Measurements from ENCODE around the gene EXOG. TPM values are rescaled to one million over a fixed set of nuclear protein-coding genes. Genes with fewer than 3 reads are reported as not detected.

Gene EXOG
- total RNA-seq, 4 donors from 2014 or later = 6.2 to 22.8 (median 13.8) TPM

DNA sequence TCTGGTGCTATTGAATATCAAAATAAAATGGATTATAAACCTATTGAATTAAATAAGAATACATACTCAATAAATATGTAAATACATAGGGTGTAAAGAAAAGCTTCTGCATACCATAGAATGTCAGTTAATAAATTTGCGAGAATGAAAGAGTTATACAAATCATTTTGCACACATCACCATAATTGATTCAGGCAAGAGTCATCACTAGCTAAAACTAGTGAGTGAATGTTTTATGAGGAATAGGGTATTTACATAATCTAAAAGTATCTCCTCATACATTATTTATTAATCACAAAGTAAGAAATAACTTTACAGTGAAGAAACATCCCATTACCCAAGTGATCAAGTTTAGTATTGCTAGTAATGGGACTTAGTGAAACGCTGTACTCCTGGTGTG, 13.6 kb downstream of the EXOG start:
- Histone ChIP-seq H3K36me3 (no peaks in the 10 kb centered on the region), H3K27ac (no peak overlapping the region), H3K4me3 (no peak overlapping the region), H3K27me3 (no peaks in the 10 kb centered on the region), H3K9me3 (no peaks in the 10 kb centered on the region), H3K4me1 (no peaks in the 10 kb centered on the region)
- intact Hi-C loops (cut with DNase I; ENCODE audit: low total_unique reads) = no loop called here
- TF ChIP-seq POLR2A (IDR thresholded peaks at IDR 0.05) (no peak), CTCF (IDR thresholded peaks at IDR 0.05) (no peak)
- DNase-seq = no peak

DNA sequence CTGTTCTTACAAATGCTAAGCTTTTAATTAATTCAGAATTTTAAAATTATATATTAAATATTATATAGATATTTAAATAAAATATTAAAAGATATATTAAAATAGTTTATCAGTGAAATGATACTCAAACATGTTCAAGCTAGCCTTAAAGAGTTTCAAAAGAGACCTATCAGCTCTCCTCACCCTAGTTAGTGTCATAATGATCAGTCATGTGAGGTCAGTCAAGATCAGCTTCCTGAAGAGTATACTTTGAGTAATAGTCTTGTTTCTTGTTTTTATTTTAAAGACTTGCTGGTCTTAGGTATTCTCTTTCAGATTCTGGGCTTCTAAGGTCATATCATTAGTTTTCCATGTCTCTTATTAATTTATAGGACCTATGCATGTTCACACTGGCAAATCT, 14.5 kb downstream of the EXOG start:
- no peak for DNase-seq
- no peak for TF ChIP-seq CTCF (IDR thresholded peaks at IDR 0.05)
- TF ChIP-seq POLR2A (IDR thresholded peaks at IDR 0.05) = no peak
- no peaks in the 10 kb centered on the region for H3K9me3 ChIP-seq
- H3K36me3 ChIP-seq = no peaks in the 10 kb centered on the region
- H3K27me3 ChIP-seq = no peaks in the 10 kb centered on the region
- intact Hi-C loops (cut with DNase I; ENCODE audit: low total_unique reads) = no loop called here
- H3K4me3 ChIP-seq = no peak overlapping the region
- H3K4me1 ChIP-seq = no peaks in the 10 kb centered on the region
- H3K27ac ChIP-seq = no peak overlapping the region

- H3K4me1 ChIP-seq = no peaks in the 10 kb centered on the region
- intact Hi-C loops (cut with DNase I; ENCODE audit: low total_unique reads) = no loop called here
- H3K36me3 ChIP-seq = no peaks in the 10 kb centered on the region
- DNase-seq = no peak
- no peak overlapping the region for H3K4me3 ChIP-seq
- H3K27ac ChIP-seq = no peak overlapping the region
- no peaks in the 10 kb centered on the region for H3K27me3 ChIP-seq
- TF ChIP-seq POLR2A (IDR thresholded peaks at IDR 0.05) (no peak), CTCF (IDR thresholded peaks at IDR 0.05) (no peak)
- H3K9me3 ChIP-seq = no peaks in the 10 kb centered on the region
Observed at GRCh38 chr3:38511546-38511945, 15.4 kb downstream of the EXOG start.

DNA sequence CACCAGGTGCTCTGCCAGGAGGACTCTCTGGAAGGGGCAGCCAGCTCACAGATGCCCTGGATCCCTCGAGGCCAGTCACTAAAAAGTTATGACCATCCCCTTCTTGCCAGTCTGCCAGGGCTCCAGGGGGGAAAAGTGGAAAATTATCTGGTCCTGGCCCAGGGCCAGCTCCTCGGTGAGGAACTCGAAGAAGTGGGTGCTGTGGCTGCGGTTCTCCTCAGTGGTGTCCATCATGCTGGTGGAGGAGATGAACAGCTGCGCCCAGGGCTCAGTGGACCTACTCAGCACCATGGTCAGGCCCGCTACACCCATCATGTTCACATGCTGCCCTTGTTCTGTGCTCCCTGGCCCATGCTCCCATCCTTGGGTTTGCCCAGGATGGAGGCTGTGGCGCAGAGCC, 19.2 kb downstream of the EXOG start:
- no peak for DNase-seq
- Histone ChIP-seq H3K27ac (no peak overlapping the region), H3K27me3 (no peaks in the 10 kb centered on the region), H3K36me3 (no peaks in the 10 kb centered on the region), H3K4me1 (no peaks in the 10 kb centered on the region), H3K4me3 (no peak overlapping the region), H3K9me3 (no peaks in the 10 kb centered on the region)
- intact Hi-C loops (cut with DNase I; ENCODE audit: low total_unique reads) = no loop called here
- TF ChIP-seq CTCF (IDR thresholded peaks at IDR 0.05) = no peak
- TF ChIP-seq POLR2A (IDR thresholded peaks at IDR 0.05) = no peak

DNA sequence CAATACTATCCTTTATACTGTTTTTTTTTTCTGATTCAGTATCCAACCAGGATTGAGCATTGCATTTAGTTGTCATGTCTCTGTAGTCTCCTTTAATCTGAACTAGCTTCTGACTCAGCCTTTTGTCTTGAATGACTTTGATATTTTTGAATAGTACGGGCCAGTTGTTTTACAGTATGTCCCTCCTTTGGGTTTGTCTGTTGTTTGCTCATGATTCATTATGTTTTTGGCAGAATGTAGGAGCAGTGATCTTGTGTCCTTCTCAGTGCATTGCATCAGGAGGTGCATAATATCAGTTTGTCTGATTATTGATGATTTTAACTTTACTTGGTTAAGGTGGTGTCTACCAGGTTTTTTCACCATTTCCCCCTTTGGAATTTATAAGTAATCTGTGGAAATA, 20.5 kb downstream of the EXOG start:
- no peaks in the 10 kb centered on the region for H3K9me3 ChIP-seq
- no peak for TF ChIP-seq POLR2A (IDR thresholded peaks at IDR 0.05)
- TF ChIP-seq CTCF (IDR thresholded peaks at IDR 0.05) = no peak
- H3K4me3 ChIP-seq = no peak overlapping the region
- no peak for DNase-seq
- H3K4me1 ChIP-seq = no peaks in the 10 kb centered on the region
- intact Hi-C loops (cut with DNase I; ENCODE audit: low total_unique reads) = no loop called here
- H3K27me3 ChIP-seq = no peaks in the 10 kb centered on the region
- H3K27ac ChIP-seq = no peak overlapping the region
- no peaks in the 10 kb centered on the region for H3K36me3 ChIP-seq

All from uterus (tissue), 4 donors.